HG03175 (cell line): ENCODE data around the gene SLC39A3.

Source experiments
- ATAC-seq: cut with Tn5 transposase; IDR thresholded peaks from one replicate; pipeline ENCODE4 v1.9.1; 2021; ENCODE audit warnings: mild to moderate bottlenecking, moderate library complexity; ENCODE audit not compliant: unreplicated experiment

Gene SLC39A3

DNA sequence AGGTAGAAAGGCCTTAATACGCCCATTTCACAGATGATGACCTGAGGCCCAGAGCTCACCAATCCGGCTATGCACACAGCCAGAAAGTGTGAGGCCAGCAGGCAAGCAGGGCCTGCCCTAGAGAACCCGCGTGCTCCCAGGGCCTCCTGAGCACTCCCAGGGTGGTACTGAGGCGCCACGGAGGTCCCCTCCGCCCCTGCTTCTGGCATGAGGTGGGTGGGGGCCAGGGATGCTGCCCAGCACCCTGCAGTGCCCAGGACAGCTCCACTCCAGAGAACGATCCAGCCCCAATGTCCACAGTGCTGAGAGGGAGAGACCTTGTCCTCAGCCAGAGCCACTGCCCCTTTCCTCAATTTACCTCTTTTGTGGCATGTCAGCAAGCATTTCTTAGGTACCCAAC, 29.4 kb upstream of the SLC39A3 start:
- ATAC-seq, result no peak

DNA sequence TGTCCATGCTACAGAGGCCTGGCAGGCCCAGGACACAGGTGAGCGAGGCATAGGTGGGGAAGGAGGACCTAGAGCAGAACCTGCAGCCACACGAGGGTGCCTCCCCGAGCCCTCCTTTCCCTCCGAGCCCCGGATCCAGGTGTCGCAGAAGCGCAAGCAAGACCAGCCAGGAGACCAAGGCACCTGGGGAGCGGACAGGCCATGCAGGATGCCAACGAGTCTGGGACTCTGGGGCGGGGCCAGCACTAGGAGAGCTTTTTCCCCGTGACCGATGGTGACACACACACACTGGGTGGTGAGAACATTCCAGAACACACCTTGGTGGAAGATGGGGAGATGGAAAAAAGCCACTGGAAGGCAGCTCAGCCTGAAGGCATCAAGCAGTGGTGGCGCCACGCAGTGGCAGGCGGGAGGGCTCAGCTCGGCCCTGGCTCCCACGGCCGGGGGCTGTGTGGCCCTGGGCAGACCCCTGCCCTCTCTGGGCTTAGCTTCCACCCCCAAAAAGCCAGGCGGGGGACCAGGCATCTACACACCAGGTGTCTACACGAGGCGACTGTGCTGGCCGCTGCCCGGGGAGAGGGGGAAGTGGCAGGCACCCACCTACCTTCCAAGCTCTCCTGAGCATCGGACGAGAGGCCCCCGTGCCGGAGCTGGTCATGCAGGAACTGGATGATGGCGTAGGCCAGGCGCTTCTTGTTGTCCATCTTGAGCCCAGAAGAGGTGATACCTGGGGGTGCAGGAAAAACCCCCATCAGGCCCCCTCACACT, 28.7 kb upstream of the SLC39A3 start:
- no peak for ATAC-seq

DNA sequence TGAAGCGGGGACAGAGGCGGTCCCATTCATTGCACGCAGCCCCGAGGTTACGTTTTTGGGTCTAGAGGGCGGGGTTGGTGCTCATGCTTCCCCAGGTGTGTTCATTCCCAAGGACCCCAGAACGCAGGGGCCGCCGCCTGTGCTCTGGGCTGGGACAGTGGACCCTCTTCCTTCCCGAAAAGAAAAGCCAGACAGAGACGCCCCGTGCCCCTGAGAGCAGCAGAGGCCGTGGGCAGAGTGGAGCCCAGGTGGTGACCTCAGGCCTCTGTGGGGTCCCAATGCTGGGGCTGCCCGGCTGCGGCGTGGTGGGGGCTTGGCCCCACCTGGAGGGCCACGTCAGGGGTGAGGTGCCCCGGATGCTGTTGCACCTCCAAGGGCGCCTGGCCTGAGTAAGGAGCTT, 27.9 kb upstream of the SLC39A3 start:
- no peak for ATAC-seq

DNA sequence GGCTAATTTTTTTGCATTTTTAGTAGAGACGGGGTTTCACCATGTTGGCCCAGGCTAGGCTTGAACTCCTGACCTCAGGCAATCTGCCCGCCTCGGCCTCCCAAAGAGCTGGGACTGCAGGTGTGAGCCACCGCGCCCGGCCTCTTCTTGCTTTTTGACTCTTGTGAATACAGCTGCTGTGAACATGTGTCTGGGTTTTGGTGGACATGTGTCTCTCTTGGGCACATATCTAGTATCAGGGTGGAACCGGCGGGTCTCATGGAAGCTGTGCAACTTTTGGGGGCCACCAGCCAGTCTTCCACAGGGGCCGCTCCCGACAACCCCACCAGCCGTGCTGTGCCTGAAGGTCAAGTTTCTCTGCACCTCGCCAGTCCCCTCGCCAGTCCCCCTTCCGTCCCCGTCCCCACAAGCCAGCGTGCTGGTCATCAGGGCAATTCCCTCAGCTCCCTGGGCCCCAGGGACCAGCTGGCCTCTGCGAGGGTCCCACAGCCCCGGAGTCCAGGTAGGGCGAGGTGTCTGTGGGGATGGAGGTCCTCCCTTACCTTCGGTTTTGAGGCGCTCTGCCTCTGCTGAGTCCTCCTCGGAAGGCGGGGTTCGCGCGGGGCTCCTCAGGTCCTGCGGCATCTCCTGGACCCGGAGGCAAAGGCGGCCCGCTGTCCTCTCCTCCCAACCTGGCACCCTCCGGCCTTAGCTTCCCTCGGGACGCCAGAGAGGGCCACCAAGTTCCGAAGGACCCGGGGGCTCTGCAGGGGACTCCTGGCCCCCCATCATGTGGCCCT, 27.0 kb upstream of the SLC39A3 start:
- no peak for ATAC-seq

DNA sequence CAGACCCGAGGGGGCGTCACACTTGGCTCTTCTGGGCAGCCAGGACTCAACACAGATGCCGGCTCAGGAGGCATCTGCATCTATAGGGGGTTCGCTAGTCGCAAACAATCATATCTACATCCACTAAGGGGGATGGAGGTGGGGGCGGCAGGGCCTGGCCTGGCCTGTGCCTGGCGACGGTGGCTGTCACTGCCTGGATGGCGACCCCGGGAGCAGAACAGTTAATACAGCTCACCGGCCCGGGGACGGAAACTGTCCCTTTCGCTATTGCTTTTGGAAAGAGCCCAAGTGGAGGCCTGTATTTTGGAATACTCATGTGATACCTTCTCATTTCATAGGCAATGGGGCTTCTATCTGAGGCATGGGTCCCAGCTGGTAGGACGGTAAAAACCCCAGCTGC, 25.6 kb upstream of the SLC39A3 start:
- ATAC-seq, result no peak

DNA sequence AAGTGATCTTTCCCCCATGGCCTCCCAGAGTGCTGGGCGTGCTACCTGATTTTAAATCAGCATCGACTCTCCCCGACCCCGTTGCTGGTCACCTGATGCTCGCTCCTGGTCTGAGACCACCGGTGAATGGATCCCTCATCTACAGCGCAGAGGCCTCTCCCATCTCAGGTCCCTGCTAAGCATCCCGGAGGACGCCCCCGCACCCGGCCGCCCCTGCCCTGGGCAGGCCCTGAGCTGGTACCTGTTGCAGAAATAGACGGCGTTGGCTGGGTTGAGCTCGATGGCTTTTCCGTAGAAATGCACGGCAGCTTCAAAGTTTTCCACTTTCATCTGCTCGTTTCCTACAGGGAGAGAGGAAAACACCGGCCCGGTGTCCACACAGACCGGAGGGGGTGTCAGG, 25.1 kb upstream of the SLC39A3 start:
- ATAC-seq, result no peak

DNA sequence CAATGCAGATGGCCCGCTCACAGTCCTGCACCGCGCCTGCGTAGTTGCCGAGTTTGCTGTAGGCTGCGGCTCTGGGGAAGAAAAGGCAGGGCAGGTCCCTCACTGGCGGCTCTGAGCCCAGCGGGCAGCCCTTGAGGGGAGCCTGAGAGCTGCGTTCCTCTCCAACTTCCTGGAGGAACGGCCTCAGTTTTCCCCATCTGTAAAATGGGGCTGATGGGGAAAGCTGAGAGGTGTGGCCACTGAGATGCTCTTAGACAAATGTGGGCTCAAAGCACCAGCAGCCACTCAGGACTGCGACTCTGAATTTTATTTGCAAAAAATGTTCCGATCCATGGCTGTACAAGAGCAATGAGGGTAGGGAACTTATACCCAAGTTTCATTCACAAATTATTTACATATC, 23.9 kb upstream of the SLC39A3 start:
- ATAC-seq, result no peak

DNA sequence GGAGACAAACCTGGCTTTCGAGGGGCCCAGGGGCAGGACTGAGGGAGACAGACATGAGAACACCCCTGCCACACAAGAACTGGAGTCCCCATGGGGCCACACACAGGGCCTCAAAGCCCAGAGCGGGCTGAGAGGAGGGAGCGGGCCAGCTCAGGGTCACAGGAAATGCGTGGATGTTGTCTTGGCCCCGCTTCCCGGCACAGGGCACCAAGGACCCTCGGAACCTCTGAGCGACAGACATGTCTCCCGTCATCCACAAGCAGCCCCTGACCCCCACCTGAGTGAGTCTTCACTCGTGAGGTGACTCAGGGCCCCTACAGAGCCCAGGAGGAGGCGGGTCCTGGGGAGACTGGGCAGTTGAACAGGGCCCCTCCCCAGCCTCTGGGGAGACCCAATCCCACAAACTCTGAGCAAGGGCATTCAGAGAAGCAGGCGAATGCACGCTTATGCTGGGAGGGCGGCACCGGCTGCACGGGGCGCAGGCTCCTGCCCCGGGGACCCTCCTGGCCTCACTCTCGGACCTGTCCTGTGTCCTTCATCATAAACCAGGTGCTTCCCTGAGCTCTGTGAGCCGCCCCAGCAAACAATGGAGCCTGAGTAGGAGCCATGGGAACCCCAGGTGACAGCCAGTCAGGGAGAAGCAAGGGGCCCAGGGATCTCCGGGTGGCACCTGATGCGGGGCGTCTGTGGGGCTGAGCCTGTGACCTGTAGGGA, 23.1 kb upstream of the SLC39A3 start:
- no peak for ATAC-seq

DNA sequence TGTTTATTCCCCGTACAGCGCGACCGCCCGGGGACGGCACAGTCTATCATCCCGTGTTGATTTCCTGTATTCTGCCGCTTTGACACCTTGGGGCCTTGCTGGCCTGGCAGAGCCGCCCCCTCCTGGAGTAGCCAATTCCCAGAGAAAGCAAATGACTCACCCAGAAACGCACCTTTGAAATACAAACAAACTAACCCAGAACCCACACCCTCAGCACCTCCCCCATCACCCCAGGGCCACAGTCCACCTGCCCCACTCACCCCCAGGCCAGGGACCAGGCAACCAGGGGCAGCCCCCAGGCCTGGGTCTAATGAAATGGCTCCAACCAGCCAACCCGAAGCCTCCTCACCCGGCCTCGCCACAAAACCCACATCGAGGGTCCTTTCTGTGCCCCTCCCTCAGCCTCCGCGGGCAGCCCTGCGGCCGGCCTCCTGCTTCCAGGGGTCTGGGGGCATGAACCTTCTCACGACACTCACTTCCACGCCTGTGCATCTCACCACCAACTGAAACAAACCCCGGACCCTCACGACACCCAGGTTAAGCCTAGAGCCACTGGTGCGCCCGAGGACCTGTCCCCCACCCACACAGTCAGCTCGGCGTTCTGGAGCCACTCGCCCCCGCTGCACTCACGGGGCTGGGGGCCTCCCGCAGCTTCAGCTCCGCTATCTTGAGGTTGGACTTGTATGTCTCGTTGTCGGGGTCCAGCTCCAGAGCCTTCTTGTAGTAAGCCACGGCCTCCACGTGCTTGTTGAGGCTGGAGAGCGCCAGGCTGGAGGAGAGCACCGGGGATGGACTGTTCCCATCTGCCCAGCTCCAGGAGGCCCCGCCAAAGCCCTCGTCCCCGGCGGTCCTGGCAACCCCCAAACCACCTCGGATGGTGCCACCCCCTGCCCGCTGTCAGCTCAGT, 22.3 kb upstream of the SLC39A3 start:
- no peak for ATAC-seq

DNA sequence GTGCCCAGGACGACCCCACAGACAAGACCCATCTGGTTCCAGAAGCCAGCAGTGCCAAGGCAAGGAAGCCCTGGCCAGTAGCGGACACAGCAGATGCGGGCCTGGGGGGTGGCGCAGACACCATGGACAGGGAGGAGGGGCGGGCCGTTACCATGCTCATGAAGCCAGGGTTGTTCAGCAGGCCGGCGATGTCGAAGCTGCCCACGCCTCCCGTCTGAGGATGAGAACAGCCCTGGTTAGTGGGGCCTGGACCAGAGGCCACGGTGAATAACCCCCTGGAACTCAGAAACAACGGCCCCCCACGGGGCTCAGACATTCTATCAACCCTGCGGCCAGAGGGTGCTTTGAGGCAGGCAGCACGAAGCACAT, 21.5 kb upstream of the SLC39A3 start:
- no peak for ATAC-seq

DNA sequence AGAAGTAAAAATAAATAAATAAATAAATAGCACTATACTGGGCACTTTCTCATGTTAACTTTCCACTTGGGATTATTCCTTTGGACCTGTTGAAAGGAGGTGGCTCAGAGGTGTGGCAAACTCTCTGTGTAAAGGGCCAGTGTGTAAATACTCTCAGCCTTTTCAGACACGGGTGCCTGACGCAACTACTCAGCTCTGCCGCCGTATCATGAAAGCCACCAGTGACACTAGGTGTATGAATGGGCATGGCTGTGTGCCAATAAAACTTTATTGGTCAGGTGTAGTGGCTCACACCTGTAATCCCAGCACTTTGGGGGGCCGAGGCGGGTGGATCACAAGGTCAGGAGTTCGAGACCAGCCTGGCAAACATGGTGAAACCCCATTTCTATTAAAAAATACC, 20.1 kb upstream of the SLC39A3 start:
- no peak for ATAC-seq

DNA sequence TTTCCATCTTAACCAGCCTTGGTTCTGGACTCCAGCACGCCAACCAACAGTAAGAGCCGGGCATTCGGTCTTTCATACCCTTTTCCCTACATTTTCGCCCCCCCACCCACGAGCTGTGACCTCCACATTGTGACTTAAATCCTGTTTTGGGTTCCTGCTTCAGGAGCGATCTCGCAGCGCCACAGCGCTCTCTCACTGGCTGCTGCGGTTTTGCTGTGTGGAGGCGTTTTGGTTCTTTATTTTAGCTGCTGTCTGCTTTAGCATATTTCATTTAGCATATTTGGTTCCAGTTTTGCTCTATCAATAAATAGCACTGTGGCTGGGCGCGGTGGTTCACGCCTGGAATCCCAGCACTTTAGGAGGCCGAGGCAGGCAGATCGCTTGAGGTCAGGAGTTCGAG, 19.5 kb upstream of the SLC39A3 start:
- ATAC-seq, result no peak

DNA sequence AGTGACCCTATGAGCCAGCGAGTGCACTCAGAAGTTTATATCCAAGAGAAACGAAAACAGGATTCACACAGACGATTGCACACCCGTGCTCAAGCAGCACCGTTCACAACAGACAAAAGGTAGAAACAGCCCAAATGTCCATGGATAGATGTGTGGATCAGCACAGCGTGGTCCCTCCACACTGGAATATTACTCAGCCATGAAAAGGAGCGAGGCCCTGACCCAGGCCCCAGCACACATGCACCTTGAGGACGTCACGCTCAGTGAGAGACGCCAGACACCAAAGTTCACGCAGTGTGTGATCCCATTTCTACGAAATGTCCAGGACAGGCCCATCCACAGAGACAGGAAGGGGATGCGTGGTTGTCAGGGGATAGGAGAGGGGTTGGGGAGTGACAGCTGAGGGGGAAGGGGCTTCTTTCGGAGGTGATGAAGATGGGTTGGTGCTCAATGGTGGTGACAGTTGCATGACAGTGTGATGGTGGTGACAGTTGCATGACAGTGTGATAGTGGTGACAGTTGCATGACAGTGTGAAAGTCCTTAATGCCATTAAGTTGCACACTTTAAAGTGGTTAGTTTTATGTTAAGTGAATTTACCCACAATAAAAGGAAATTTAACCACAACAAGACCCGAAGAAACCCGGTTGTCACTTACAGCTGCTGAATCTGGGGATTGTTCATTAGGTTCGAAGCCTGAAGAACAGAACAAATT, 18.9 kb upstream of the SLC39A3 start:
- ATAC-seq, result no peak

DNA sequence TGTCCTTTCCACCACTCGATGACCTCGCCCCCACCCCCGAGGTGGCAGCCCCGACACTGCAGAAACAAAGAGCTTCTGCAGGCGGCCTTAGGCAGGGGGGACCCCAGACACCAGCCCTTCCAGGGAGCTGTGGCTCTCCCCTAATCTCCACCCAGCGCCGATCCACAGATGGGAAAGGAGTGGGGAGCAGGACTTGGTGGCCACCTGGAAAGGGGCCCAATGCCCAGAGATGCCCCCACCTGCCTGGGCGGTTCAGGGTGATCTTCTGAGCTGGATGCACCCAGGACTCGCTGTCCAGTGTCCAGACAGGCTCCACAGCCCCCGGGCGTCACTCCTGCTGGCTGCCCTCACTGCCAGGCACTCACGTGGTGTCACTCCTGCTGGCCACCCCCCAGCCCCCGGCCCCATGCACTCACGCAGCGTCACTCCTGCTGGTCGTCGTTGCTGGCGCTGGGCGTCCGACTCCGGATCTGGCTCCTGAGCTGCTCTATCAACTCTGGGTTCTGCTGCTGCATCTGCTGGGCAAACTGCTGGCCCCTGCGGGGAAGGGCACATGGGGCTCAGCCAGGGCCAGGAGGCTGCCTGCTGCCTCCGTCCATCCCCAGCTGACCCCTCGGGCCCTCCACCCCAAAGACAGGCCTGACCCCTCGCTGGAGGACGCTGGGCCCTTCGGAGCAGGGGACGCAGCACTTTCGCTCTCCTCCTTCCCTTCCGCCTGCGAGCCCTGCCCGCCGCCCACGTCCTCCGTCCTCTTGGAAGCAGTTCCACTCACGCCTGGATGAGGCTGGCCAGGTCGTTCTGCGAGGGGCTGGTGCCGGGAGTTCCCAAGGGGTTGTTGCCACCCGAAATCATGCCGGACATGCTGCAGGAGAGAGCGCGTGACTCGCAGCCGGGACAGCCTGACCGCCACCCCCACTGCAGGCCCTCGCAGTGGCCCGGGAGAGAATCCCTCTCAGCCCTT, 17.4 kb upstream of the SLC39A3 start:
- ATAC-seq, result no peak

DNA sequence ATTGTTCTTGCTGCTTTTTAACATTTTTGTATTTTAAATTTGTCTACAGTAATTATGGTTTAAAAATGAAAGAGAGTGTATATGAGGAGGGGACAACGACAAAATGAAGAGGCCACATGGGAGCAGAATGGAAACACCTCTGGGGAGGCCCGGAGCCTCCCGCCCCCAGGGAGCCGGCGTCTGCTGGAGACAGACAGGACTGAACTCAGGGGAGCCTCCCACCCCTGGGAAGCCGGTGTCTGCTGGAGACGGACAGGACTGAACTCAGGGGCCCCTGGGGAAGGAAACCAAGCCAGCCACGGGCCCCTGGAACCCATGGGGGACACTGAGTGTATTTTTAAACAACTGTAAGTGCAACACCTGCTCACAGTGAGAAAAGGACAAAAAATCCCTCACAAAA, 16.7 kb upstream of the SLC39A3 start:
- no peak for ATAC-seq

DNA sequence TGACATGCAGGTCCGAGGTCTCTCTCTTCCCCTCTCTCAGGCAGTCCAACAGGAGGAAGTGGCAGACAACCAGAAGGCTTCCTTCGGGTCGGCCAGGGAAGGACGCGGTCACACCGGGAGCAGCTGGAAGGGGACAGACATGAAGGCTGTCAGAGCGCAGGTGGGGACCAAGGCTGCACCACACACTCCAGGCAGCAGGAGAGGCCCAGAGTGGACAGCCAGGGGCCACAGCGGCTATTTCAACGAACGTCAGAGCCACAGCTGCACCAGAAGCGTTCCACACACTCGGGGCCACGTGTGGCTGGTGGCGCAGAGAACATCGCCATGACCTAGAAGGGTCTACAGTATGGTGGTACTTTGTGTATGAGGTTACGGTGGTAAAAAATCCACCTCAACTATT, 16.0 kb upstream of the SLC39A3 start:
- no peak for ATAC-seq

DNA sequence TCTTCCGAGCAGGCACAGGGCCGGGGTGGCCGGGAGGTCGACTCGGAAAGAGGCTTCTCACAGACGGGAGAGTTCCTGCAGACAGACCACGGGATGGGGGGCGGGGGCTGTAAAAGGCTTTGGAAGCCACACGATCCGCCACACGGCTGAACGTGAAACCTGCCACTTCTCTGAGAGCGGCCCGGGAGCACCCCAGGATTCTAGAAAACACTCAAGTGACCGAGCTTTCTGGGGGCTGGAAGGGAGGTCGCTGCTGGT, 15.6 kb upstream of the SLC39A3 start:
- no peak for ATAC-seq

DNA sequence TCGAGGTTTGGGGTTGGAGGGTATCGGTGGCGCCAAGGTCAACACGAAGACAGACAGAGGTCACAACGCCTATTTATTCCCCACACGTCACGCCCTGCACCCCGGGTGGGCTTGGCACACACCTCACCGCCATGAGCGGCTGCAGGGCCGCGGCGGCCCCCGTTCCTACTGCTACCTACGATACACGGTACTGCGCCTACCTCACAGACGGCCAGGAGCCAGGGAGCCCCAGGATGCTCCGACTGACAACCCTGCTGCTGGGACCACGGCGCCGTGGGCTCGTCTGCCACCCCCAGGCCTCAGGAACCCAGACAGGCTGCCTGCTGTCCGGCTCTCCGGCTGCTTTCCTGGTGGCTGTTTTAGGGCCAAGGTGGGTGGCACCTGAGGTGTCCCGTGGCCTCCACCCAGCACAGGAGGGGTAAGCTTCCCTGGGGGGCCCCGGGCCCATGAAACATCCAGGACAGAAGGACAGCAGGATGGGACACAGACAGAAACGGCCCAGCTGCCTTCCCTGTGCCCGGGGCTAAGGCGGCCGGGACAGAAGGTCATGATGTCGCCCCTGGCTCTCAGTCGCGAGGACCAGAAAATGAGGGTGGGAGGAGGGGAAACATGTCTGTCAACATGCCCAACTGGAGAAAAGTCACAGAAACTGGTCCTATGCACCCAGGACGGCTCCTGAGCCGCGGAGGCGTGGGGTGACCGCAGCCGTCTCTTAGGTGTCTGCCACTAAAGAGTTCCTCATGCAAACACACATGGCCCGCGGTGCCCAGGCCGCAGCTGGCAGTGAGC, 15.0 kb upstream of the SLC39A3 start:
- no peak for ATAC-seq

DNA sequence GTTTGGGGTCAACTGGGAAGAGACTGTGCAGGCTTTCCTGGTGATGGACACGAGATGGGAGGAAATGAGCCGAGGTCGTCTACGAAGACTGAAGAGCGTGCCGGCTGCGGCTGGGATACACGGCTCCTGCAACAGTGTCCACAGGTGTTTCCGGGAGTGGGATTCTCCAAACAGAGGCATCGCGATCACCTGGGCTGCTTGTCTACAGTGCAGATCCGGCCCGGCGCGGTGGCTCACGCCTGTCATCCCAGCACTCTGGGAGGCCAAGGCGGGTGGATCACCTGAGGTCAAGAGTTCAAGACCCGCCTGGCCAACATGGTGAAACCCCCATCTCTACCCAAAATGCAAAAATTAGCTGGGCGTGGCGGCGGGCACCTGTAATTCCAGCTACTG, 11.6 kb upstream of the SLC39A3 start:
- ATAC-seq, result no peak
